HG03135 (cell line): ENCODE measurements around the gene ANKRD28.

ENCODE experiments used
- ATAC-seq: cut with Tn5 transposase; IDR thresholded peaks from one replicate; pipeline ENCODE4 v1.9.1; 2021; ENCODE audit warnings: mild to moderate bottlenecking, moderate library complexity; ENCODE audit not compliant: unreplicated experiment

Gene ANKRD28

GRCh38 chr3:15804553-15805095, 6.8 kb upstream of the ANKRD28 start:
- peak; percentile 61 for ATAC-seq

DNA sequence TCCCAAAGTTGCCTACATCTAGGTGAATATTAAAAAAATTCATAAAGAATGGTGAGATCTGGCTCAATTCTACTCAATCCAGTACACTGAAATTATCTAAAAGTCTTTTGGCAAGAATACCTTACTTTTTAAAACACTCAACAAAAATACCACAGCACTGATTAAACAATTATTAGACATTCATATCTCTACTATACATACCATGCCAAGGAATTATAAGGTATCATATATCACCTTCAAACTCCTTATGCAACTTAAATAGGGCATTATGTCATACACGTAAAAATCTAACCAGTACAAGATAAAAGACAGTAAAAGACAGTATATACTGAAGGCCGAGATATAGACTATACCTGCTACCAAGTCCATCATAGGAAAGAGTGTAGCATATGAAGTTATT, 6.1 kb upstream of the ANKRD28 start:
- no peak for ATAC-seq

DNA sequence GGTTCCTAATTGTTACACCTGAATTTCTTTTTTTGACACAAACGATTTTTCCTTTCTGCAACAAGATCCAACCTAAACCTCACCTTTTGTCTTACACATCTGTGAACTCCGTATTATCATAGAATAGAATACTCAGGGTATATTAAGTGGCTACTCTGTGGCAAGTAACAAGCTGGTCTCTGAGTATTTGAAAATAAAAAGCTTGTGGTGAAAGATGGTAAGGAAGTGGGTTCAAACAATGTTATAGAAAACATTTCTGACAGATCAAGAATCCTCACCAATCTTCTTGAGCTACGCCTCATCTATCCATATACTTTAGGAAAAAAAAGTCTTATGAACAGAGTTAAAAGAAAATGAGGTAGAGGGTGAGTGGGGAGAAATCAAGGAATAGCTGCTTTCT, 3.5 kb upstream of the ANKRD28 start:
- no peak for ATAC-seq

DNA sequence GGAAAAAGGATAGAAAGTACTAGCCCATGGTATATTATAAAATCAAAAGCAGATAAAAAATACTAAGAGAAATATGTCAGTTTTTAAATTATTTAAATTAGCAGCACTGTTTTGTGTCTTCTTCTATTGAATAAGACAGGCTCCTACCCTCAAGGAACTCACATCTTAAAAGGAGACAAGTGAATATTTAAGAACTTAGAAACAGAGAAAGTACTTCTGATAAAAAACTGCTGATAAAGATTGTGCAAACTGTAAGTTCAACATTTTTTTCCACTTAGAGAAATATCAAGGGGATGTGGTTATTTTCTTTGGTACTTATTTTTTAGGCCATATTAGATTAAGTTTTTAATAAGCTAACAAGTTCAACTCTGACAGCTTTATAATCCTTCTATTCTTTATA, 3.0 kb upstream of the ANKRD28 start:
- ATAC-seq: no peak

- ATAC-seq: no peak
Observed at GRCh38 chr3:15800327-15800726, 2.5 kb upstream of the ANKRD28 start.

GRCh38 chr3:15798533-15799245, 910 bp upstream of the ANKRD28 start:
- ATAC-seq: no peak

DNA sequence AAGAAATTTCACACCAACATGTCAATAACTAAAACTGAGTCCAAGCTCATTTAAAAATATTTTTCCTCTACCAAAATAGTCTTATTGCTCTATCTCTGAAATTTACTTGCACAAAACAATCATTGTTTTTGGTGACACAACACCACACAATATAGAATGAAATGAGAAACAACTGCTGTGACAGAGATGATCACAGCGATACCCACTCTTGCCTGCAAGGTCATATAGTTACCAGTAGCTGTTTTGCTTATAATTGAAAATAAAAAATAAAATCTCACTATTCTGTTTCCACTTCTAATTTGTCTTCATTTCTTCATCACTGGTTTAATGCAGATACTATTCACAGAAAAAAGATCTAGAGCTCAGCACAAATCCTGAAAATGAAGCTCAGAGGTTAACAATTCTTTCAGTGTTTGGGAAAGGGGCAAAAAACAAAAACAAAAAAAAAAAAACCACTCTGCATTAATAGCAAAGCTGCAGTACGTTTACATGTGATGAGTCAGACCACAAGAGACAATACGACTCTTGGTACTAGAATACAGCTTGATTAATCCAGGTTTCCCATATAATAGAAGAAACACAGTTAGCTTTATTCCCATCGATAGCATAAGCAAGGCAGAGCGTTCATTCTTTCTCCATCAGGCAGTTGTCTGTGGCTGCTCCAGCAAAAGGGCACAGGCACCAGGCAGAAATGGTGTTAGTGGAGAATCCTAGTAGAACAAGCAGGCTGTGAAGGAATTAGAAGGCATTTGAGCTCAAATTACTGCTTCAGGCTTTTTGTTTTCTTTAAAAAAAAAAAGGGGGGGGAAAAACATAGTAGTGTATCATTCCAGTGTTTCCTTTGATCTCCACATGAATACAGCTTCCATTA, 773 bp downstream of the ANKRD28 start:
- no peak for ATAC-seq

DNA sequence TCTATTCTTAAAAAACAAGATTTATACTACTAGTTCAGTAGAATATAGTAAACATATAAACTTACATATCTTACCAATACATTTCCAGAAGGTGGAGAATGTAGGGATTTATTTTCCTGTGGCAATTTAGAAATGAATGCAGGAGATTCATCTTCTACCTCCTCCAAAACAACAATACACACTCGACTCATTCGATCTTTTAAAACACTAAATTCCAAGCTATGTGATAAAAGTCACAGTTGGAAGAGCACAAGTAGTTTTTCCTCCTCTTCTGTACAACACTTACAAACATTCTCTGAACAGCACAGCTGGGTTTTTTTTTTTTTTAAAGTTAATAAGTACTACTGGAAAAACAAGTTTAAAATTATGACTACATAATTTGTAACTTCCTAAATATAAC, 1.4 kb downstream of the ANKRD28 start:
- no peak for ATAC-seq

DNA sequence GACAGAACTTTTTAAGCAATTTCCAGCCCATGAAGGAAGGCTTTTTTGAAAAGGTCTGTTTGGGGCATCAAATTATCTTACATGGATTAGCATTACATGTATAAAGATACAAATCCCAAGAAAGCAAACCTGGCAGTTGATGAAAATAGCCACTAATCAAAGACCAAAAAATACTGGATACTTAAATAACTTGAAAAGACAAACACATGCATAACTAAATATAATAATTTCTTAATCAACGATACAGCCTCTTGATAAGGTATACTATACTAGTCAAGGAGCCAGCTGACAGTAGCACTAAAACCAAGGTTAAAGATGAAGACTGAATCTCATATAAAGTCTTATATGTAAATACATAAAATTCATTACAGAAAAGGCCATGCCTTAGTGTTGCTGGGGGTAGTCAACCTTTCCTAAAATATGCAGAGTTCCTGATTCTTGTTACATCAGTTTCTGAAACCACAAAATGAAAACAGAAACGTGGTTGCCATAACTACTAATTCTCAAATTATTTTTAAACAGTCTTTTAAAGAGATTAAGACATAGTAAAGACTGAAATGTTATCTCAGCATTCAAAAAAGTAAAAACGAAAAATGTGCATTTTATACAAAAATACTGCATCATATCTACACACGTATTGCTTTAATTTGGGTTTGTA, 2.0 kb downstream of the ANKRD28 start:
- ATAC-seq: peak; percentile 35

- no peak for ATAC-seq
Observed at GRCh38 chr3:15794842-15795650, 2.7 kb downstream of the ANKRD28 start.

DNA sequence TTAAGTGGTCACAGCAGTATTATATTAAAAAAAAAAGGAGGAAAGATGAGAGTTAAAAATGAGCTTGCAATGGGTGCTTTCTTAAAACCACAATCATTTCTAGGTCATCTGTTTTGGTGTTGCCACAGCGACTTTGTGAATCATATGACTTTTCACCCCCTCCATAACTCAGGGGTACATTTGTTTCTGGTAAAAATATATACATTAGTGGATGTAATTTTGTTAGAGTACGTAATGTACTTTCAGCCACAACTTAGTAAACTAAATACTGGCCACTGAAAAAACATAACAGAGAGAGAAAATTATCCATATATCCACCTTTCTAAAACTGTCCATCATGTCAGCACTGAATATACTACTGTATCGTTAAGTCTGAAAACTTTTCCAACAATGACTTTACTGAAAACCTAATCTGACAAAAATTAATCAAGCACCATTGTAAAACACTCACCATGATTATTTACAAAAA, 3.4 kb downstream of the ANKRD28 start:
- ATAC-seq: peak; percentile 46

- no peak for ATAC-seq
Observed at GRCh38 chr3:15791525-15791924, 6.3 kb downstream of the ANKRD28 start.

GRCh38 chr3:15787941-15788340, 9.8 kb downstream of the ANKRD28 start:
- ATAC-seq: no peak

GRCh38 chr3:15787526-15787925, 10.3 kb downstream of the ANKRD28 start:
- no peak for ATAC-seq

- no peak for ATAC-seq
Observed at GRCh38 chr3:15783361-15783969, 14.3 kb downstream of the ANKRD28 start.

DNA sequence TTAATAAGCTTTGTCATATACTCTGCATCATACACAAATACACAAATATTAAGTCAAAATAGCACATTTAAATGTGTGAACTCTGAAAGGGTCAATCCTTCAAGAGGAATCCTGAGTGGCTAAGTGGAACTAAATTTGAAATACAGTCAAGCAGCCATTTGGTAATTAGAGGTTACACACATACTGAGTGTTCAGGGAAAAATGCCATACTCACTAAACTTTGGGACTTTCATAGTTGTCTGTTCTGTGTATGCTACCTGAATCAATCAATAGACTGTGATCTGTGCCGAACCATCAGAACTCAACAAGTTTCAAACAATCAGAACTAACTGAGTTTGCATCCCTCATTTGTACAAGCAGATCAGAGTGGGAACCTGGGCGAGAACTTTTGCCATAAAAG, 15.3 kb downstream of the ANKRD28 start:
- no peak for ATAC-seq

DNA sequence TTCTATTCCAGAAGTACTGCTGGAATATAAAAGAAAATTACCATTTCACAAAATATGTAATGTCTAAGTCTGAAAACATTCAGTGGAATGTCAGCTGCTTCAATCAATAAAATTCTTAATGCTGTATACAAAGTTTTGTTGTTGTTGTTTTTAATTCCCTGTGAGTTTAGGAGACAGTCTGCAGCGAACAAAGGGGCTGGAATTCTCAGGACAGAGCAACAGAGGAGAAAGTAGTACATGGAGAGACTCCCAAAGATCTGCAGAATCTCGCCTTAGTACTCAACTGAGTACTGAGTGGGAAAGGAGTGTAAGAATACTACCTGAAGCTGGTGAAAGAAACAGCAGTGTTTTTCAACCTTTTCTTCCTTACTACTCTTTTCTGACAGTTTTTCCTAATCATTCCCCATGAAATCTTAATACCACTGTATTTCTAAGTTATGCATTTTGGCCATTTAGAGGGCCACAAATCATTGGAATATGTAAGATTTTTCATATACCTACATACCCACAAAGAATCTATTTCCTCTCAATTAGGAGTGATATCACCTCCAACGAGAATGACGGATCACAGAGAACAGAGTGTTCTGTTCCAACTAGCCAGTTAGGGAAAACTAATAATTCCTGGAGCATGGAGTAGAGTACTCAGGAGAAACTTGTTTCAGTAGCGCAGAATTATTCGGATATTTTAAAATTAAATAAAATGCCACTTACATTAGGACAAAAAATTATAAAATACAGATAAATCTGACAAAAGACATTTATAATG, 16.0 kb downstream of the ANKRD28 start:
- ATAC-seq: no peak

DNA sequence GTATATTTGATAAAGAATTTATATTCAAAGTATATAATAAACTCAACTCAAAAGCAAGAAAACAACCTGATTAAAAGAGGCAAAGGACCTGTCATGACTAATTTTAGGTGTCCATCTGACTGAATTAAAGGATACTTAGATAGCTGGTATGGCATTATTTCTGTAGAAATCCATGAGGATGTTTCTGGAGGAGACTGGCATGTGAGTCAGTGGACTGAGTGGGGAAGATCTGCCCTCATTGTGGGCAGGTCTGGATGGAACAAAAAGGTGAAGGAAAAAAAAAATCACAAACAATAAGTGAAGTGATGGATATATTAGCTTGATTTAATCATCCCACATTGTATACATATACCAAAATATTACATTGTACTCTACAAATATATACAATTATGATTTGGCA, 16.6 kb downstream of the ANKRD28 start:
- ATAC-seq: no peak

DNA sequence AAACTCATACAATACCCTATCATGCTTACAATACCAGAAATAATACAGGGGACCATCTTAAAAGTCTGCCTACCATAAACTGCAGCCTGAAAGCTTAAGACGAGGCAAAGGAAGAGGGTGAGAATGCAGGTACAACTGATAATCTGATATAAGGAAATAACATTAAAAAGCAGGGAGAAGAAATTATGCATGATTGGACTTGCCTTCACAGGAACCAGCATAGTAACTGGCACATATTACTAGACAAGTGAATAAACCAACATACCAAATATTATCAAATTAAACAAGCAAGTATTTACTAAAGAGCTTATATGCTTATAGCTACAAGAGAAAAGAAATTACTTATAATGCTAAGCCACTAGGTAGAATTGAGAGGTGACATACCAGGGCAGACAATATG, 18.7 kb downstream of the ANKRD28 start:
- ATAC-seq: no peak
